Activated CD8-positive, alpha-beta memory T cell treated with anti-CD3 and anti-CD28 coated beads, Interleukin-2, amount 50 U/mL, for 1 hour (primary cell): ENCODE results near the gene ASCL2.

ENCODE experiments used
- DNase-seq: peaks from one replicate; pipeline ENCODE4 v3.0.0-alpha.2; 2020; ENCODE audit errors: extremely low read depth

Gene ASCL2

DNA sequence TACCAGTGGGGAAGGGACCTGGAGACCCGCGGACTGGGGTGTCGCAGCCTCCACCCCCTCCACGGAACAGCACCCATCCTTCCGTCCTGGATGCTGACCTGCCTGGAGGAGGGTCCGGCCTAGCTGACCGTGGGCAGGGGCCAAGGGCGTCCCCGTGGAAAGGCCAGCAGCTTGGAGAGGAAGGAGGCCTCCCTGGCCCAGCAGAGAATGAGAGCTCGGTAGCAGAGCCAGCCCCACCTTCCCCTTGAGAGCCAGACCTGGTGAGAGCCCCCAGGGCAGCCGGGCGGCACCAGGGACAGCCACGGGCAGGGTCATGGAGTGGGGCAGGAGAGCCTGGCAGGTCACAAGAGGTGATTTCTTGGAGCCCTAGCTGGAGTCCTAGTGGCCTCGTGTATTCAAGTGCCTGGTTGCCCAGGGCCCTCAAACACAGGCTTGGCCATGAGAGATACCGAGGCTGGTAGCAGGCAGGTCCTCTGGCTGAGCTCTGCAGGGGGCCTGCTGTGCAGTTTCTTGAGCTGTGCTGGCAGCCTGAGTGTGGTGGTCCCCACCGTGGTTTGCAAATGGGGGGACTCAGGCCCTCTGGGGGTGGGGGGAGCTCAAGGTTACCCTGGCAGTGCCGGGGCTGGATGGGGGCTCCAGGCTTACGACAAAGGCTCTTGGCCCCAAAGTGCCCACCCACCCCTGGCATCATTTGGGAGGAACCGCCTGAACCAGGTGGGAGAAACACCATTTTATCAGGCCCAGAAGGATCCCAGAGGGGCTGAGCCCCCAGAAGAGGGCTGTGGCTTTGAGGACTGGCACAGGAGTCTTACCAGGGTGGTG lies 39.1 kb upstream of the ASCL2 start:
- DNase-seq = no peak

DNA sequence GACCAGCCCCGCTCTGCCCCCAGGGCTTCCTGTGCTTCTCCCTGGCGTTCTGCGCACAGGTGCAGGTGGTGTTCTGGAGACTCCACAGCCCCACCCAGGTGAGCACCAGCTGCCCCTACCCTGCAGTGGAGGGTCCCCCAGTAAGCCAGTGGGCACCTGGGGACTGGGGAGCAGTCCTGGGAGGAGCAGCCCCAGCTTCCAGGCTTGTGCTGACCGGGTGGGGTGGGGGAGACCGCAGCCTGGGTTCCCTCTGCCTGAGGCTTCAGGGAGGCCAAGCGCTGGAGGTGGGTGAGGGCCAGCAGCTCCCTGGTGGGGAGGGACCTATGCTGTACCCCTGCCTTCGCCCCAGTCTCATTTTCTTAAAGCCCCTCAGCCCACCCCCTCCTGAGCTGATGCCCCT lies 38.3 kb upstream of the ASCL2 start:
- no peak for DNase-seq

DNA sequence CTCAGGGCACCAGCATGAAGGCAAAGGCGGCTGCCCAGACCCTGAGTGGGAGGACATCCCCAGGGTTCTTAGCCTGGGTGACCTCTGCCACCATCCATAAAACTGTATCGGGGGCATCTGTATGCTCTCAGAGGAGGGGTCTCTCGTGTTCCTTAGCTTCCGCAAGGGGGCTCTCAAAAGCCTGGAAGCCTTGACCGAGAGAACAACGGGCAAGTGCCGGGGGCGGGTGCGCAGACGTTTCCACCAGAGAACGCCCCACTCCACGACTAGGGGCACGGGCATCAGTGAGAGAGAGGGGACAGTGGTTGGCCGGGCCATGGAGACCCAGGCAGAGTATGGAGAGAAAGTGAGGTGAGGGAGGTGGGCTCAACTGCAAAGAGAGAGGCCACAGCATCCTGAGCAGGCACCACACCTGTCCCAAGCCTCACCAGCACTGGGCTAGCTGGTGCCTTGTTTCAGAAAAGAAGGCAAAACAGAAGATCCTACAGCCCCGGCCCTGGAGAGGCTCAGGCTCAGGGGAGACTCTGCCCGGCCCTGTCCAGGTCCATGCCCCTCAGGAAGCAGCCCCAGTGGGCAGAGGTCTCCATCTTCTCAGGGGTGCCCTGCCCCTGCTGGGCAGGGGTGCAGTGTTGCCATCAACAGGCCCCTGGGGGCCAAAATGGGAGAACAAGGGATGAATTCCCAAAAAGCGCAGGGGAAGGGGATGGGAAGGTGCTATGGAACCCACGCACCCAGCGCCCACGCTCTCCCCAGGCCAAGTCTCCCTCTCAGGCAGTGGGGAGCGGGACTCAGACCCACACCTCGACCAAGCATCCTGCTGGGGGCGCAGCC lies 37.3 kb upstream of the ASCL2 start:
- no peak for DNase-seq

DNA sequence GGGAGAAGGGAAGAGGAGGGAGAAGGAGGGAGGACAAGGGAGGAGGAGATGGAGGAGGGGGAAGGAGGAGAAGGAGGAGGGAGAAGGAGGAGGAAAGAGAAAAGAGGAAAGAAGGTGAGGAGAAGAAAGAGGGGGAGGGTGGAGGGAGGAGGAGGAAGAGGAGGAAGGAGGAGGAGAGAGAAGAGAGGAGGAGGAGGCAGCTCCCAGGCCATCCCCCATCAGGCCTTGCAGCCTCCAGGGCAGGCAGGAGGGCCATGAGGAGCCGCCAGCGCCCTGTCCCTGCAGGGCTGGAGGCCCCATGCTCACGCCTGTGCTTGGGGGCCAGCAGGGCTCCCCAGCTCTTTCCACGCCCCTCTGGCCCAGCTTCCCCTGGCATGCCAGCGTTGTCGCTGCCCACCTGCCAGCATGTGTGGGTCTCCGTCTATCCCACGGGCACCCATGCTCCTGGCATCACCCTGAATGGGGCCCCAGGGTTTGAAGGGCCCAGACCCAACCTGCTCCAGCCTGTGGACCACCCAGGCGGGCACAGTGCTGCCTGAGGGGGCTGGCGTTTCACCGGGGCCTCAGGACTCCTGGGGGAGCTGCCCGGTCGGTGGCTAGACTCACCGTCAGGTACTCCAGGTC lies 36.6 kb upstream of the ASCL2 start:
- DNase-seq = no peak

DNA sequence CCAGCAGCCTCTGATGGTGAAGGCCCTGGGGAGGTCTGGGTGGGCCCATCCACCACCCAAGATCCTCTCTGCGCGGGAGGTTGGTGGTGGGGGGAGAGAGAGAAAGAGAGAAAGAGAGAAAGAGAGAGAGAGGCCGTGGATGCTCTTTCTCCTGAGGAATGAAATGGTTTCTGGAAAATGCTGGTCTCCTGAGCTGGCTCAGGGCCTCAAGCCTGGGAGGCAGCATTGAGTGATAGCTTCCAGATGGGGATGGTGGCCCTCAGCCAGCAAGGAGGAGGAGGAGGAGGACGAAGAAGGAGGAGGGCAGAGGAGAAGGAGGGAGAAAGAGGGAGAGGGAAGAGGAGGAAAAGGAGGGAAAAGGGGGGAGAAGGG lies 36.0 kb upstream of the ASCL2 start:
- DNase-seq = no peak

DNA sequence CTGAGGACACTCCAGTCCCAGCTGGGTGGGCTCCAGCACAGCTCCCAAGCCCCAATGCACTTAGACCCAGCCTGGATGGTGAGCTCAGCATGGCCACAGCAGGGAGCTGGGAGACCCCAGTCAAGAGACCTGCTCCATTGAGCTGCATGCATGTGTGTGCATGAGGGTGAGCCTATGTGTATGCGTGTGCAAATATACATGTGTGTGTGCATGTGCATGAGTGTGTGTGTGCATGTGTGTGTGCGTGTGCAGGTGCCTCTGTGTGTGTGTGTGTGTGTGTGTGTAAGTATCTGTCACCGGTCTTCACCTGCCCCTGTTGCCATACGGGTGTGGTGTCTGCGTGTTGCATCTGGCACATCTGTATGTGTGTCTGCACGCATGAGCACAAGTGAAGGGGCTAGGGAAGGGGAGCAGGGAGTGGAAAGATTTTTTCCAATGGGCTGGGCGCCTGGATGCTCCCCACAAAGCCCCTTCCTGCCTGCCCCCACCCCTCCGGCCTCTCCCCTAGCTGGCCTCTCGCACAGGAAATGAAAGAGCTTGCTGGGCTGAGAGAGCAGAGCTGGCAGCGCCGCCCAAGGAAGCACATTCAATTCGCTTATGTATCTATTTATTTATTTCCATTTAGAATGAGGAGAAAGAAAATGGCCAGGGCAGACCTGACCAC lies 35.5 kb upstream of the ASCL2 start:
- DNase-seq = no peak

DNA sequence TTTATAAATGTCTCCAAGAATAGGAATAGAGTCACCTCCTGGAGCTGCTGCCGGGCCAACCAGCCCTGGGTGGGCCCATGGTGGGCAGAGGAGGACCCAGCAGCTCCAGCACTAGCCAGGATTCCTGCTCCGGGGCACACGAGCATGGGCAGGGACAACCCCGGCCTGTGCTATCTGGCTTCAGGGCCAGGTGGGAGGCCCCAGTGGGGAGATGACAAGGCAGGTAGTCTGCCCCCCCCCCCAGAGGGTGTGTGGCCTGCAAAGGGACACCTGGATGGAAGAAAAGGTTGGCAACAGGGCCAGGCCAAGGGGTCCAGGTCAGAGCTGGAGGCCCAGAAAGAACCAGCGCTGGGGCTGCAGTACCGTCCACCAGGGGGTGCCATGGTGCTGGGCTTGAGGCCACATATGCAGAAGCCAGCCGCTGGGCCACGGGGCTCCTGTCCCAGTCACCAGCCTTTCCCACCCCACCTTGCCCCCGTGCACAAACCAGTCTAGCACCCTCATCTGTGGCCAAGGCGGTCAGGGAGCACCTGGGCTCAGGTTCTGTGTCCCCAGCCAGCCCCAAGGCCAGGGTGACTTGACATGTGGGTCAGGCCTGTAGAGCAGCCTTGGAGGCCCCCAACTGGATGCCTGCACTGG lies 34.9 kb upstream of the ASCL2 start:
- peak; percentile 49 for DNase-seq

DNA sequence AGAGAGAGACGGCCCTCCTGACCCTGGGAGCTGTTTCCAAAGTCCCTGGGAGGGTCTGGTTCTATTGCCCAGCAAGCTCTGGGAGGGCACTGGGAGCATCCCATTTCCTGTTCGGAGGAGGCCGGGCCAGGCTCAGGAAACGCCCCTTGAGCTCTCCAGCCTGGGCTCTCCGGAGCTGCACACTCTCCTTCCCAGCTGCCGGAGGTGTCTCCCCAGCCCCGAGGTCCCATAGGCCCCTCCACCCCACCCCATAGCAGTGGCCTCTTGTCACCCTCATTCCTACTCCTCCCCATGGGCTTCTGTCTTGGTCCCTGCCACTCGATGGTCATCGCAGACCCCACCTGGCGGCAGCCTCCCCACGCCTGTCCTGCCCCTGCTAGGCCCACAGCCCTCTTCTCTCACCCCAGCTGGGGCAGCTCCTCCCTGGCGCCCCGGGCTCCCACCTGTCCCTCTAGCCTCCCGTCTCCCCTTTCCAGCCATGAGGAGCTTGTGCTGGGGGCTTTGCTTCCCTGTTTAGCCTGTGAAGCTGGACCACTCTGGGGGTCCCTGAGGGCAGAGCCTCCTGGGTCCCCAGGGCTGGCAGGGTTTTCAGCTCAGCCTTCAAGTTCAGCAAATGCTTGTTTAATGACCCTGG lies 34.2 kb upstream of the ASCL2 start:
- DNase-seq = no peak

DNA sequence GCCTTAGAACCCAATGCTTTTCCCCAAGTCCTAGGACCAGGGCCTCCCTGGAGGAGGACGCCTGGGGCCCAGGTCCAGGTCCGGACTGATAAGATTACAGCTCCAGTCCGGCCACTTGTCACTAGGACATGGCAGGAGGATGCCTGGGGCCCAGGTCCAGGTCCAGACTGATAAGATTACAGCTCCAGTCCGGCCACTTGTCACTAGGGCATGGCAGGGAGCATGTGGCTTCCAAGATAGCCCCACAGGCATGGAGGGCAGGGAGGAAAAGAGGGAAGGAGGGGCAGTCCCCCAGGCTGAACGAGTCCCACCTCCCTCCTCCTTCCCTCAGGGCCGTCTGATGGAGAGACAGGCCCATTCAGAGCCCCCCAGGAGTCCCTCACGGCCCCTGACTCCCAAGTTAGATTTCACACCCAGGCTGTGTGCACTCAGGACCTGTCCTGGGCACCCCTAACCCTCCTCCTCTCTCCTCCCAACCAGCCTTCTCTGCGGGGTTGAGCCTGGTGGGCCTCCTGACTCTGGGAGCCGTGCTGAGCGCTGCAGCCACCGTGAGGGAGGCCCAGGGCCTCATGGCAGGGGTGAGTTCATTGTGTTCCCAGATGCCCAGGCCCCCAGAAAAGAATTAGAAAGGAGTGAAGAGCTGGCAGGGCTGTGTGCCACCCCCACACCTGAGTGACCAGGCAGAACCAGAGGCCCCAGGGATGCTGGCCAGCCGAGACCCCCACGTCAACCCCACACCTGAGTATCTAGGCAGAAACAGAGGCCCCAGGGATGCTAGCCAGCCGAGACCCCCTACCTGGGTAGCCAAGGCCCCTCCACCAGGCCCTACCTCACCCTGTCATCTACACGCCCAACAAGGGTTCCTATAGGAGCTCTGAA lies 33.5 kb upstream of the ASCL2 start:
- DNase-seq = no peak

DNA sequence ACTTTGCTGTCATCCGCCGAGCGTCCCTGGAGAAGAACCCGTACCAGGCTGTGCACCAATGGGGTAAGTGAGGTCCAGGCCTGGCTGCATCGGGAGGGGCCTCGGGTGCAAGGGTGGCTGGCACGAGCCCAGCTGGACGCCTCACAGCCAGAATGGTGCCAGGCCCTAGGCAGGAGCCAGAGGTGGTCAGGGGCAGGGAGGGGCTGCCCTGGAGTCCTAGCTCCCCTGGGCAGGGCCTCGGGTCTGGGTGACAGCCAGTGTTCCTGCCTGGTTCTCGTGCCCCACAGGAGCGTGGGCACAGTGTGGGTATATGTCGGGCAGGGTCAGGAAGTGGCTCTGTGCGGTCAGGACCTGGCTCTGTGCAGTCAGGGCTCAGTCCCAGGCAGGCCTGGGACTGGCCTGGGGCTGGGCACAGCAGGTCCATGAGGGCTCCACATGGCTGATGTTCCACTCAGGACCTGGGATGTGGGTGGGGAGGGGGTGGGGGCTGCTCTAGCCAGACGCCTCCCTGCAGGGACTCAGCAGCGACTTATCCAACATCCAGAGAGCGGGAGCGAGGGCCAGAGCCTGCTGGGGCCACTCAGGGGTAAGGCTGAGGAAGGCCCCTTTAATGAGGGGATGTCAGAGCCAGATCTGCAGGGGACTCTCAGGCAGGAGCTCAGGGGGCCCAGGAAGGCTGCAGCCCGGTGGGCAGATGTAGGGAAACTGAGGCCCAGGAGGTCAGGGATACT lies 32.7 kb upstream of the ASCL2 start:
- no peak for DNase-seq

DNA sequence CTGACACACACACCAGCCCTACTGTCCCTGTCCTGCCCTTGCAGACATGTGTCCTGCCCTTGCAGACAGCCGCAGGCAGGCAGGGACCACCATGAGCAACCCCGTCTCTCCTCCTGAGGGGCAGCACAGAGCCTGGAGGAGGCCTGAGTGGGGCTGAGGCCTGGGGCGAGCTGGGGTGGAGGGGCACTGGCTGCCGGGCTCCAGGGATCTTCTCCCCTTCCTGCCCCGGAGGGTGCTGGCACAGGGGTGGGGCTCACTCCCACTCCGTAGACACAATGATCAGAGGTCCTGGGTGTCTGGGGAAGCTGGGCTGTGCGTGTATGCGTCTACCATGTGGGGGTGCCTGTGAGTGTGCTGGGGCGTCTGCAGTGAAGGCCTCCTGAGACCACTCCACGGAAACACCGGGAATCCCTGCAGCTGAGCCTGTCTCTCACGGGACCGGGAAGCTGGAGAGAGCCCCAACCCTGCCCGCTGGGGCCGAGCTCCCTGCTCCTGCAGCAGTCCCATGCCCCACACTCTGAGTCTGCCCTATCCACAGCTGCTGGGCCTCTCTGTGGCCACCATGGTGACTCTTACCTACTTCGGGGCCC lies 32.0 kb upstream of the ASCL2 start:
- no peak for DNase-seq

DNA sequence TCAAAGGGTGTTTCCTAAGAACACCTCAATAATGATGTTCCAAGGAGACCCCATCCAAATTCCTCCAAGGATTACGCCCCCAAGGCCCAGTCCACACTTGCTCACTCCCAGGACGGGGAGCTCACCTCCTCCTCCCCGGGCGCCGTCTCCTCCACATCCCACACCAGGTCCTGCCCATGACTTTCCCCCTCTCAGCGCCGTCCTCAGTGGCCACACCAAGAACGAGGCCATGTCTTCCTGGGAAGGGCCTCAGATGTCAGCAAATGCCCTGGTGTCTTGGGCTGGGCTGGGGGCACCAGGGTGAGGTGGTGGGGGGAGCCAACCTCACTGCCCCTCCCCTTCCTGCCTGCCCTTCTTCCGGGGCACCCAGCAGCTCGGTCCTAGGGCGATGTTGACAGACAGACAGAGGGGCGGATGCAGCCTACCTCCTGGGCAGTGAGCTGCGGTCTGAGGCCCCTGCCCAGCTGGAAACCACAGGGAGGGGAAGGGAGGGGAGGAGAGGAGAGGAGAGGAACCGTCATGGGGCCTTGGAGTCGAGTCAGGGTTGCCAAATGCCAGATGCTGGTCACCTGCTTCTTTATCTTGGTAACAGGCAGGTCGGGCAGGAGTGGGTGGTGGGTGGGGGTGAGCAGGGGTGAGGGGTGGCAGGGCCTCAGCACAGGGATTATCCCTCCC lies 31.4 kb upstream of the ASCL2 start, which contains the start of the genes C11orf21 and TSPAN32:
Gene C11orf21, minus strand, starts transcription at position 288 of the 675 bp plus-strand sequence. Its CDS starts 110 bp downstream, at position 178.
Gene TSPAN32, plus strand, starts transcription at position 383 of the 675 bp plus-strand sequence. Its CDS starts 137 bp downstream, at position 520.
- DNase-seq = no peak

DNA sequence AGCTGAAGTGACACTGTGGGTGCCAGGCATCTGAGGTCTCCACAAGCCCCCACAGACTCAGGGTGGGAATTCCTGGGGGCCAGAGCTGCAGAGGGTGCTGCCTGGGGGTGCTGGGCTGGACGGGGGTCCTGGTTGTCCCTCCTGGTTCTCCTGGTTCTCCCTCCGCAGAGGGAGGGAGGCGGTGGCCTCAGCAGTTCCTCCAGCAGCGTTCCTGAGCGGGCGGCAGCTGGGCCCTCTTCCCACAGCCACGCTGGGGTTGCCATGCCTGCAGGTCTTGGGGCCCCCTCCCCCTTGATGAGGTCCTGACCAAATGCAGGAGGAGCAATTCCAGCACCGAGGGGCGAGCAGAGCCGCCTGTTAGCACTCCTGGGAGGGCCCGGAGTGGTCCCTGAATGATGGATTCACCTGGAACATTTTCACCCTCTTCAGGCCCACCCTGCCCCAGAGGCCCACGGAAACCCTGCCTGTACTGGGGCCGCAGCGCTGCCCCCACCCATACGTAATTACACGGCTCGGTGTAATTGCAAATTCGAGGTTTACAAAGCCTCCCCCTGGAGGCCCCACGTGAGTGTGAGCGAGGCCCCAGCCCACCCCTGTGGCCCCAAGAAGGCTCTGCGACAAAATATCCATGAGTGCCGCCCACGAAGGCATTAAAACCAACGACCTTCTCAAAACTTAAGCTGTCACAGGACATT lies 30.7 kb upstream of the ASCL2 start:
- DNase-seq = no peak

DNA sequence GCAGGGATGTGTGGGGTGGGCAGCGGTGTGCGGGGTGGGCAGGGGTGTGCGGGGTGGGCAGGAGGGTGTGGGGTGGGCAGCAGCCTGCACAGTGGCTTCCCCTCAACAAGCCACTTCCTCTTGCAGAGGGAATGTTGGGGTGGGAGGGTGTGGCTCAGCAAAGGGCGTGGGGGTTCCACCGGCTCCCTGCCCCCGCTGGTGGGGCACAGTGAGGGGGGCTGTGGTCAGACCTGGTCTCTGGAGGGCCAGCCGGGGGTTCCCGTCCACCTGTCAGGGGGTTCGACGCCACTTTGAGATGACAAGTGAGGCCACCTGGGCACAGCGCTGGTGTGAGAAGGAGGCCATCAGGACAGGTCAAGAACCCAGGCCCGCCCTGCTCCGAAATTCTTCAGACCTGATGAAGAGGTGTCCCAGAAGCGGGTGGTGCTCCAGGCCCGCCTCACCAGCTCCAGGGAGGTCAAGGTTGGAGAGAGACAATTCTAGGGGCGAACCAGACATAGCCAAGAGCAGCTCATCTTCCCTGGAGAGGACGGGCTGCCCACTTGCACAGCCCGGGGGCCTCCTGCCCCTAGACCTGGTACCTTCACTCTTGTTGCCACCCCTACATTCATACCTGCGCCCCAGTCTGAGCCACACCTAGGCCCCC lies 30.0 kb upstream of the ASCL2 start:
- no peak for DNase-seq

DNA sequence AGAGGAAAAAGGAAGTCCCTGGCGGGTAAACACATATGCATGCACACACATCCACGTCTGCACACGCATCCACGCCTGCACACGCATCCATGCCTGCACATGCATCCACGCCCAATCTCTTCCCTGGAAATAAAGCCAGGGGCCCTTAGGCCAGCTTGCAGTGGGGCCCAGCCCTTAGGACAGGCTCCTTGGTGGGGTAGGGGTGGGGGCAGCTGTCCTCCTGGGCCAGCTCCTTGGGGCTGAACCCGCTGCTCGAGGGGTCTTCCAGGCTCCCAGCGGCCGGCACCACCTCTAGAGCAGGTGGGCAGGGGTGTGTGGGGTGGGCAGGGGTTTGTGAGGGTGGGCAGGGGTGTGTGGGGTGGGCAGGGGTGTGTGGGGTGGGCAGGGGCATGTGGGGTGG lies 29.4 kb upstream of the ASCL2 start:
- DNase-seq = no peak

DNA sequence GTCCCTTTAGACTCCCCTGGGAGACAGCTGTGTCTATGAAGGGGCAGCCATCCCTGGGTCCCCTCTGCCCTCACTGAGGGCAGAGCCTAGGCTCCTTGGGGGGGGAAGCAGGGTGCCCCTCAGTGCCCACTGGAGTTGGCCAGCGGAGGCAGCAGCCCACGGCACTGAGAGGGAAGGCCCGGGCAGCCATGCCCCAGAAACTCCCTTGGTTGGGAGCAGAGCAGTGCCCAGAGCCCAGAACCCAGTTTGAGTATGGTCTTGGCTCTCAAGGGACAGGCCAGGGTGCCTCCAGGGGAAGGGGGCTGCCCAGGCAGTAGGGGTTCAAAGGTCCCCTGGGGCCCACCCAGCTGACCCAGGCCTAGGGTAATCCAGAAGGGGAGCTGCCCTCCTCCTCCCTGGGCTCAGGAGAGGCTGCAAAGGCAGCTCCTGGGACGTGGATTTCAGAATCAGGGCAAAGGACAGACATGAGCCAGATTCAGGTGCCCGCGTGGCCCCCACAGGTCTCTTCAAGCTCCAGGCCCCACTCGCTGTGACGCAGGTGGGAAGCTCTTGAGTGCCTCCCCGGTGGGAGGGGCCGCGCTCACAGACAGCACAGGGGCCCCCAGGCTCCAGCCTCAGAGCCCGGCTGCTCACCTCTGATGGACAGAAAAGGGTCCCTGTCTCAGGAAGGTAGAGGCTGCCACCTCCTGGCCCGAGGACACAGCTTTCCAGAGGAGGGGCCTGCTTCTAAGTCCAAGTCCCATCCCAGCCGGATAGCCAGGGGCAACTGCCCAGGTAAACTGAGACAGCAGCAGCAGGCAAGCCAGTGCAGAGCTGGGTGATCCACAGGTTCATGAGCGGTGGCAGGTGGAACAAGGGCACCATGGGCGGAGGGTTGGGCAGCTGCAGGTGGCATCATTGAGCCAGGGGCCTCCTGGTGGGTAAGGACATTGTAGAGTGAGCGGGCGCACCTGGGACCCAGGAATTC lies 28.7 kb upstream of the ASCL2 start:
- DNase-seq = no peak
